ENCODE results near the gene ZNF398.

ZNF398 gene, protein sequence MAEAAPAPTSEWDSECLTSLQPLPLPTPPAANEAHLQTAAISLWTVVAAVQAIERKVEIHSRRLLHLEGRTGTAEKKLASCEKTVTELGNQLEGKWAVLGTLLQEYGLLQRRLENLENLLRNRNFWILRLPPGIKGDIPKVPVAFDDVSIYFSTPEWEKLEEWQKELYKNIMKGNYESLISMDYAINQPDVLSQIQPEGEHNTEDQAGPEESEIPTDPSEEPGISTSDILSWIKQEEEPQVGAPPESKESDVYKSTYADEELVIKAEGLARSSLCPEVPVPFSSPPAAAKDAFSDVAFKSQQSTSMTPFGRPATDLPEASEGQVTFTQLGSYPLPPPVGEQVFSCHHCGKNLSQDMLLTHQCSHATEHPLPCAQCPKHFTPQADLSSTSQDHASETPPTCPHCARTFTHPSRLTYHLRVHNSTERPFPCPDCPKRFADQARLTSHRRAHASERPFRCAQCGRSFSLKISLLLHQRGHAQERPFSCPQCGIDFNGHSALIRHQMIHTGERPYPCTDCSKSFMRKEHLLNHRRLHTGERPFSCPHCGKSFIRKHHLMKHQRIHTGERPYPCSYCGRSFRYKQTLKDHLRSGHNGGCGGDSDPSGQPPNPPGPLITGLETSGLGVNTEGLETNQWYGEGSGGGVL

DNA sequence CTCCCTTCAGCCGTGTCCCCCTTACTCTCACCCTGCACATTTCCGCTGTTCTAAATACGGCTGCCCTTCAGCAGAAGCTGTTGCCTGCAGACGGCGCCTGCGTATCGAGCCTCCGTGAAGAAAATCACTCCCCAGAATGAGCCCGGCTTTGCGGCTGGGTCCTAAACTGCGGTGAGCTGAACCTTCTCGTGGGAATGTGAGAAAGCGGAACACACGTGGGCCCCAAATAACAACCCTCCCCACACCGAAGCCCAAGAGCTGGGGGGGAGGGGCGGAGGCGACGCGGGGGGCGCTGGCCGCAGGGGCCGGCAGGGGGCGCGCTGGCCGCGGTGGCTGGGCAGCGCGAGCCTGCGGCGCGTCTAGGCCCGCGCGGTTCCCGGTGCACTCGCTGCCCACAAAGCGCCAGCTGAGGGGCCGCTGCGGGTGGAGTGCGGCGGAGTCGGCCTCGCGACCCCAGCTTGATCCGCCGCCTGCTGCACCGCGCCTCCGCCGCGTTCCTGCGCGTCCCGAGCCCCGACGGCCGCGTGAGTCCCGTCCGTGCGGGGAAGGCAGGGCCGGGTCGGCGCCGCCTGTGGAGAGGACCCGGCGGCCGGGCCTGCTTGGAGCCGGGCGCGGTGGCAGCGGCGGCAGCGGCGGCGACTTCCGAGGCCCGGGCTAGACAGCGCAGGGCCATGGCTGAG, at the start of gene ZNF398:
ZNF398 (plus strand) TSS at position 382 of the 680 bp plus-strand sequence; CDS start at position 672, 290 bp downstream.
- peak within 1 kb of the TSS; percentile 75 for H3K4me3 ChIP-seq (ENCODE audit: low read depth, low read length)
- peak; percentile 66 for DNase-seq (ENCODE audit: low read depth, low spot score)
- peak; percentile 41 for TF ChIP-seq CTCF (IDR thresholded peaks at IDR 0.05; ENCODE audit: low read depth, low read length)
- in situ Hi-C loops (cut with HindIII; ENCODE audit: low sequenced_read_pairs): no loop called here

GRCh38 chr7:149099058-149099457, 48.2 kb upstream of the ZNF398 start:
- H3K4me3 ChIP-seq (ENCODE audit: low read depth, low read length): no peak overlapping the region
- in situ Hi-C loops (cut with HindIII; ENCODE audit: low sequenced_read_pairs): no loop called here
- DNase-seq (ENCODE audit: low read depth, low spot score): no peak
- no peak for TF ChIP-seq CTCF (IDR thresholded peaks at IDR 0.05; ENCODE audit: low read depth, low read length)

DNA sequence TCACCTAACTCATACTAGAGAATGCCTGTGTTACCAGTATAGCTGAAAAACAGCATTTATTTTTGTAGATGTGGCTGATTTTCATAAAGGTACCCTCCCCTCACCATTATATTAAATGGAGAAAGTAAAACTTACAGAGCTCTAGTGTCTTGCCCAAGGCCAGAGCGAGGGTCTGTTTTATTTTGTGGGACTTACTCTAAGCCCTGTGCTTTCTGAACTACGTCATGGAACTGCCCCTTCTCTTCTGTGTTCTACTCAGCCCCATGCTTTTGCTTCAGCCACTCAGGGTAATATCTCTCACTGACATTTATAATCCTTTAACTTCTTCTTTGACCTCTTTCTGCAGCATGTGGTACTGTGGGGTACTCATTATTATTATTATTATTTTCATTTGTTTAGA, 46.4 kb upstream of the ZNF398 start:
- DNase-seq (ENCODE audit: low read depth, low spot score): no peak
- TF ChIP-seq CTCF (IDR thresholded peaks at IDR 0.05; ENCODE audit: low read depth, low read length): no peak
- in situ Hi-C loops (cut with HindIII; ENCODE audit: low sequenced_read_pairs): no loop called here
- no peak overlapping the region for H3K4me3 ChIP-seq (ENCODE audit: low read depth, low read length)

DNA sequence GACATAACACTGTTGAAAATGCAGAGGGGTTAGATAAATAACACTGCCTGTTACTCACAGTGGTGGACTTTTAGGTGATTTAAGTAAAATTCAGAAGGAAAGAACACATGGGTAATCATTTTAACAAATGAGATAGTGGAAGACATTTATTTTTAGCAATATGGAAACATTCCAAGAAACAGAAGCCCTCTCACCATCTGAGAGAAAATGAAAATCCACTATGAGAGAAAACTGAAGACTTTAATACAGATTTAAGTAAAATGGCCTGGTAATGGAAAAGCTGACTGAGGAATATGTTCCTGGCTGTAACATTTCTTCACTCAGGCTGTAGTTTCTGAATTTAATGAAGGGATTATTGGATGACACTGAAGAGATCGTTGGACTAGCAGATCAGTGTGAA, 44.6 kb upstream of the ZNF398 start:
- in situ Hi-C loops (cut with HindIII; ENCODE audit: low sequenced_read_pairs): no loop called here
- DNase-seq (ENCODE audit: low read depth, low spot score): no peak
- no peak overlapping the region for H3K4me3 ChIP-seq (ENCODE audit: low read depth, low read length)
- TF ChIP-seq CTCF (IDR thresholded peaks at IDR 0.05; ENCODE audit: low read depth, low read length): no peak

DNA sequence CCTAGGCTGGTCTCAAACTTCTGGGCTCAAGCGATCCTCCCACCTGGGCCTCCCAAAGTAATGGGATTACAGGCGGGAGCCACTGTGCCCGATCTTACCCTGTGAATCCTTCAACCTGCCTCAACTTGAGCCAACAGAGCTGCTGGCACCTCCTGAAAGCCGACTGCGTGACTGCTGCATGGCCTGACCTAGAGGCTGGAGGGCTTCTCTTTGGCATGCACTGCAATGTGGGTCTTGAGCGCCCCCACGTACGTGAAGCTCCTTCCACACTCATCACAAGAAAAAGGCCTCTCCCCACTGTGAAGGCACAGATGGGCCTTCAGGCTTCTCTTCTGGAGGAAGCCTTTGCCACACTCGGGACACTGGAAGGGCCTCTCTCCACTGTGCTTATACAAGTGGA, 43.8 kb upstream of the ZNF398 start:
- in situ Hi-C loops (cut with HindIII; ENCODE audit: low sequenced_read_pairs): no loop called here
- no peak overlapping the region for H3K4me3 ChIP-seq (ENCODE audit: low read depth, low read length)
- DNase-seq (ENCODE audit: low read depth, low spot score): no peak
- no peak for TF ChIP-seq CTCF (IDR thresholded peaks at IDR 0.05; ENCODE audit: low read depth, low read length)

GRCh38 chr7:149104214-149104613, 43.0 kb upstream of the ZNF398 start:
- in situ Hi-C loops (cut with HindIII; ENCODE audit: low sequenced_read_pairs): no loop called here

More at GRCh38 chr7:149104214-149104613, 43.0 kb upstream of the ZNF398 start:
- no peak for DNase-seq (ENCODE audit: low read depth, low spot score)
- TF ChIP-seq CTCF (IDR thresholded peaks at IDR 0.05; ENCODE audit: low read depth, low read length): no peak
- no peak overlapping the region for H3K4me3 ChIP-seq (ENCODE audit: low read depth, low read length)
